ENCODE results near the gene DNAH11. TPM values are rescaled to one million over a fixed set of nuclear protein-coding genes. Genes with fewer than 3 reads are reported as not detected.

Gene DNAH11
- total and polyA plus RNA-seq, 9 of the 15 experiments (the other 6 are each of a cell fraction or from before 2014, with no cell fraction given), result under 0.01 TPM; not detected in 7

GRCh38 chr7:21636694-21637093 is 93.9 kb downstream of the DNAH11 start (continued):
- TF ChIP-seq BCLAF1 (IDR thresholded peaks at IDR 0.05; ENCODE audit: borderline replicate concordance in 1 of 2, control insufficient read depth in 1 of 2, low read depth in 2 of 2, low read length in 1 of 2), result no peak

DNA sequence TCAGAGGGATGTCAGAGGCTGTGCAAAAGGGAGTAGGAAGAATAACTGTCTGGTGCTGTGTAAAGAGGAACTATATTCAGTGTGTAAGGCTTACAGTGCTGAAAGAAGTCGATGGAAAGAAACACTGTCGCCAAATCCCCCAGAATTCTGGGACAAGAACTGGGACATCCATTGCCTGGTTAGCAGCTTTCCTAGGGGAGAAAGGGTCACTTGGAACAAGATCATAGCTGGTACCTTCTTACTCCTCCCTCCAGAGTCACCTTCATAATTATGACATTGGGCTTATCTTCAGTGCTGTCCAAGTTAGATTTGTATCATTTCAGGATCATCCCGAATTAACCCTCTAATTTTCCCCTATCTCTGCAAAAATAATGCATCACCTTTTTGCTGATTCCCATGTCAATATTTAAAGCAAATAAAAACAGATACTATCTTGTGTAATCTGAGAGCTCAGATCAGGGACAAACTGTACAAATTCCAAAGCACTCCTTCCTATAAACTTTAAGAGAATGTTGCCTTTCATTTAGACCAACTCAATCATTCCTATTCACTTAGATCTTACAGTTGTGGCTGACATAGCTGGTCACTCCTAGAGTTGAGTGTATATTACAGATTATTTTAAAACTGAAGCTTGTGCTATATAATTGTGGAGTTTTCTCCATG is 96.5 kb downstream of the DNAH11 start:
- BruUV-seq (replicated peaks), result no TSS peak
- TF ChIP-seq ELF4 (CRISPR knock-in tag; IDR thresholded peaks at IDR 0.05), result no peak
- no peak for TF ChIP-seq KLF13 (tag; IDR thresholded peaks at IDR 0.05; ENCODE audit: borderline replicate concordance, low read depth)
- TF ChIP-seq, protein P1, sequence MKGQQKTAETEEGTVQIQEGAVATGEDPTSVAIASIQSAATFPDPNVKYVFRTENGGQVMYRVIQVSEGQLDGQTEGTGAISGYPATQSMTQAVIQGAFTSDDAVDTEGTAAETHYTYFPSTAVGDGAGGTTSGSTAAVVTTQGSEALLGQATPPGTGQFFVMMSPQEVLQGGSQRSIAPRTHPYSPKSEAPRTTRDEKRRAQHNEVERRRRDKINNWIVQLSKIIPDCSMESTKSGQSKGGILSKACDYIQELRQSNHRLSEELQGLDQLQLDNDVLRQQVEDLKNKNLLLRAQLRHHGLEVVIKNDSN (CRISPR knock-in tag; IDR thresholded peaks at IDR 0.05), result no peak
- TF ChIP-seq ESRRB (CRISPR knock-in tag; IDR thresholded peaks at IDR 0.05; ENCODE audit: borderline replicate concordance), result no peak
- TF ChIP-seq, protein P2, sequence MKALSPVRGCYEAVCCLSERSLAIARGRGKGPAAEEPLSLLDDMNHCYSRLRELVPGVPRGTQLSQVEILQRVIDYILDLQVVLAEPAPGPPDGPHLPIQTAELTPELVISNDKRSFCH (CRISPR knock-in tag; IDR thresholded peaks at IDR 0.05), result no peak
- TF ChIP-seq, protein P2 (tag; IDR thresholded peaks at IDR 0.05), result no peak
- TF ChIP-seq, protein P3, sequence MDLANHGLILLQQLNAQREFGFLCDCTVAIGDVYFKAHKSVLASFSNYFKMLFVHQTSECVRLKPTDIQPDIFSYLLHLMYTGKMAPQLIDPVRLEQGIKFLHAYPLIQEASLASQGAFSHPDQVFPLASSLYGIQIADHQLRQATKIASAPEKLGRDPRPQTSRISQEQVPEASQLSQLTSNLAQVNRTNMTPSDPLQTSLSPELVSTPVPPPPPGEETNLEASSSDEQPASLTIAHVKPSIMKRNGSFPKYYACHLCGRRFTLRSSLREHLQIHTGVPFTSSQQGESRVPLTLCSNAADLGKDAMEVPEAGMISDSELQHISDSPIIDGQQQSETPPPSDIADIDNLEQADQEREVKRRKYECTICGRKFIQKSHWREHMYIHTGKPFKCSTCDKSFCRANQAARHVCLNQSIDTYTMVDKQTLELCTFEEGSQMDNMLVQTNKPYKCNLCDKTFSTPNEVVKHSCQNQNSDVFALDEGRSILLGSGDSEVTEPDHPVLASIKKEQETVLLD (IDR thresholded peaks at IDR 0.05), result no peak
- TF ChIP-seq MAFG (tag; conservative IDR thresholded peaks at IDR 0.05), result no peak

More for the DNA sequence above, 96.5 kb downstream of the DNAH11 start:
- Histone ChIP-seq H3K9me3 (replicated peaks; ENCODE audit: control insufficient read depth, insufficient read depth, low read depth, low read length) (no peaks in the 10 kb centered on the region), H3K27ac (ENCODE audit: extremely low read depth, low read depth, low read length) (no peak overlapping the region), H4K20me1 (replicated peaks; ENCODE audit: control insufficient read depth, insufficient read depth, low read length) (no peaks in the 10 kb centered on the region), H3K9ac (ENCODE audit: insufficient read depth in 1 of 2, low read depth in 2 of 2, low read length in 2 of 2) (no peak overlapping the region), H3K9me1 (ENCODE audit: control insufficient read depth, insufficient read depth, low read length) (no peaks in the 10 kb centered on the region), H3K36me3 (ENCODE audit: control insufficient read depth, insufficient read depth, low read length) (no peaks in the 10 kb centered on the region), H3K4me3 (no peak overlapping the region), H3K27me3 (ENCODE audit: control insufficient read depth in 2 of 2, insufficient read depth in 2 of 2, low read length in 2 of 2) (peaks cover 0 to 2% of the 10 kb centered on the region in 2 experiments; a peak in 2 of 5 replicates), H2AFZ (ENCODE audit: low read depth, low read length) (no peak overlapping the region), H3K4me1 (replicated peaks in 1 of 2; ENCODE audit: control insufficient read depth in 2 of 2, insufficient read depth in 2 of 2, low read length in 2 of 2) (no peaks in the 10 kb centered on the region), H3K79me2 (ENCODE audit: control insufficient read depth, insufficient read depth, low read length) (no peaks in the 10 kb centered on the region), H3K4me2 (ENCODE audit: insufficient read depth, low read length) (no peak overlapping the region)
- in situ Hi-C loops (cut with MboI), result no loop called here
- WGBS (ENCODE audit: insufficient coverage, low coverage, missing lambda C conversion rate), result 3% methylated on average over 3 of the region's 3 CpGs
- FAIRE-seq (no peak), DNase-seq (ENCODE audit: extremely low read depth in 1 of 4, low spot score in 3 of 4) (no peak), ATAC-seq (no peak)
- intact Hi-C loops (cut with micrococcal nuclease), result no loop called here
- CTCF ChIA-PET (ENCODE audit: low intra/inter-chr PET ratio), result no interaction called here
- POLR2A ChIA-PET, result interaction anchor here (0.7 kb wide), 1 partner anchor 493 kb away, joined by 3 read pairs; no protein-coding TSS in a partner anchor

All from K562 (cell line).